GM21447 (cell line): ENCODE data around the gene ASRGL1.
"Not testable (repeated sequence)": the region's sequence is repeated elsewhere in the genome, so short reads cannot be mapped to it uniquely, and the experiment has no call there.

Source experiments
- ATAC-seq: cut with Tn5 transposase; IDR thresholded peaks from one replicate; pipeline ENCODE4 v1.9.1; 2021; ENCODE audit not compliant: unreplicated experiment

The ASRGL1 gene

GRCh38 chr11:62352355-62353336, 15.4 kb downstream of the ASRGL1 start:
- ATAC-seq: no peak

GRCh38 chr11:62353841-62354240, 16.6 kb downstream of the ASRGL1 start:
- ATAC-seq: no peak

- no peak for ATAC-seq
Measured at GRCh38 chr11:62358273-62358672, 21.0 kb downstream of the ASRGL1 start.

GRCh38 chr11:62359475-62359874, 22.2 kb downstream of the ASRGL1 start:
- no peak for ATAC-seq

- ATAC-seq: no peak
Measured at GRCh38 chr11:62360685-62361084, 23.4 kb downstream of the ASRGL1 start.

- ATAC-seq: not testable (repeated sequence)
Measured at GRCh38 chr11:62368861-62369477, 31.7 kb downstream of the ASRGL1 start.

- no peak for ATAC-seq
Measured at GRCh38 chr11:62370743-62371440, 33.6 kb downstream of the ASRGL1 start.

GRCh38 chr11:62372871-62373270, 35.6 kb downstream of the ASRGL1 start:
- ATAC-seq: no peak

- ATAC-seq: no peak
Measured at GRCh38 chr11:62373464-62374119, 36.3 kb downstream of the ASRGL1 start.

- ATAC-seq: no peak
Measured at GRCh38 chr11:62374801-62375200, 37.6 kb downstream of the ASRGL1 start.

GRCh38 chr11:62378459-62379063, 41.3 kb downstream of the ASRGL1 start:
- ATAC-seq: not testable (repeated sequence)

- ATAC-seq: not testable (repeated sequence)
Measured at GRCh38 chr11:62379586-62379985, 42.3 kb downstream of the ASRGL1 start.

- ATAC-seq: not testable (repeated sequence)
Measured at GRCh38 chr11:62380821-62381245, 43.6 kb downstream of the ASRGL1 start.

GRCh38 chr11:62383822-62384221, 46.6 kb downstream of the ASRGL1 start:
- no peak for ATAC-seq

GRCh38 chr11:62386083-62386482, 48.8 kb downstream of the ASRGL1 start:
- ATAC-seq: not testable (repeated sequence)

- ATAC-seq: no peak
Measured at GRCh38 chr11:62387381-62387780, 50.1 kb downstream of the ASRGL1 start.

- ATAC-seq: no peak
Measured at GRCh38 chr11:62388999-62389398, 51.8 kb downstream of the ASRGL1 start.

- no peak for ATAC-seq
Measured at GRCh38 chr11:62390237-62390636, 53.0 kb downstream of the ASRGL1 start.

- ATAC-seq: no peak
Measured at GRCh38 chr11:62390722-62391121, 53.5 kb downstream of the ASRGL1 start.

- ATAC-seq: no peak
Measured at GRCh38 chr11:62391642-62392425, 54.6 kb downstream of the ASRGL1 start.
